ENCODE measurements around the gene SLC16A14.
A peak's percentile ranks its signal among the peaks of the same experiment; 100 is the strongest.

Gene SLC16A14

GRCh38 chr2:230019742-230020141, 49.0 kb downstream of the SLC16A14 start:
- no peak for DNase-seq

GRCh38 chr2:230018153-230018552, 50.6 kb downstream of the SLC16A14 start:
- DNase-seq = no peak

DNA sequence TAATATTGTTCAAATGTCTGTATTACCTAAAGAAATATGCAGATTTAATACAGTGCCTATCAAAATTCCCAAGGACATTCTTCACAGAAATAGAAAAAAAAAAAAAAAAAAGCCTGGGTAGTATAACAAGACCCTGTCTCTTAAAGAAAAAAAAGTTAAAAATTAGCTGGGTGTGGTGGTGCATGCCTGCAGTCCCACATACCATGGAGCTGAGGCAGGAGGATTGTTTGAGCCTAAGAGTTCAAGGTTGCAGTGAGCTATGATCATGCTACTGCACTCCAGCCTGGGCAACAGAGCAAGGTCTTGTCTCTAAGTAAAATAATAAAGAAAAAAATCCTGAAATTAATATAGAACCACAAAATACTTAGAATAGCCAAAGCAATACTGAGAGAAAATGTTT, 51.9 kb downstream of the SLC16A14 start:
- DNase-seq = no peak

DNA sequence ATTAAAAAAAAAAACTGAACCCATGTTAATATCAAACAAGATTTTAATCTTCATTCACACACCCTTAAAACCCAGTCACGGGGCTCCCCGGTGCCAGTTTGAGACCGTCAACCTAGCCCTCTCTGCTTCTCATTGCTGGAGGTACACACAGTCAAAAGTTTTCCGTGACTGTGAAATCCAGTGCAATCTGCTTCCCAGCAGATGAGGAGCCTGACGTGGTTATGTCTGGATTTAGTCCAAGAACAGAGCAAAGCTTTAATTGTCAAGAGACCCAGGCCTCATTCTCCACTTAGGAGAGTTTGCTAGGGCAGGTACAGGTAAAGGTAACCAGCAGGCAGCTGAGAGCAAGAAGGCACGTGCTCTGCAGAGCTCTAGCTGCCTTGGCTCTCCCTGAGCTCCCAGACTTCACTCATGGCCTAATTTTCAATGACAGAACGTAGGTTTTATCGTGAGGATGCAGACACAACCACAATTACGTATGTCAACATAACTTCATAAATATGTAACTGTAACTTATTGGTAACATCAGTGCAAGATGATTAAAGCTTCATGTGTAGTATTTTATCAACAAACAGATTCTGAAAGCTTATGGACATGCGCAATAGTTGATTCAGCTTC, 56.3 kb downstream of the SLC16A14 start:
- DNase-seq = no peak

- DNase-seq = no peak
Measured at GRCh38 chr2:230011617-230012016, 57.1 kb downstream of the SLC16A14 start.

GRCh38 chr2:230010501-230010900, 58.2 kb downstream of the SLC16A14 start:
- DNase-seq = no peak

DNA sequence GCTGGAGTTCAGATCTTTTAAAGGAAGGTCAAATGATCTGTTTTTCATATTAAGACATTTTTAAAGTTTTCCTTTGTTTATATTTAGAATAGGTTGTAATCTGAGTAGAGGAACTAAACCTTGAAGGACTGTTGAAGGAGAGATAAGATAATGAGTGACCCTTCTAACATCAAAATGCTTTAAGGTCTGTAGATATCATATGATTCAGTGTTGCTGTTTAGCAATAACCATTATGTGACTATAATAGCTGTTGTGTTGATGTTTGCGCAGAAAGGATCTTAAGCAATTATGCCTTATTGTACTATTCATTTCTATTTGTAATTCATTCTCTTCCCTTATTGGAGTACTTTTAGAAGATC, 60.0 kb downstream of the SLC16A14 start:
- DNase-seq = no peak

- peak; percentile 90 for DNase-seq
Measured at GRCh38 chr2:230007931-230008707, 60.6 kb downstream of the SLC16A14 start.

DNA sequence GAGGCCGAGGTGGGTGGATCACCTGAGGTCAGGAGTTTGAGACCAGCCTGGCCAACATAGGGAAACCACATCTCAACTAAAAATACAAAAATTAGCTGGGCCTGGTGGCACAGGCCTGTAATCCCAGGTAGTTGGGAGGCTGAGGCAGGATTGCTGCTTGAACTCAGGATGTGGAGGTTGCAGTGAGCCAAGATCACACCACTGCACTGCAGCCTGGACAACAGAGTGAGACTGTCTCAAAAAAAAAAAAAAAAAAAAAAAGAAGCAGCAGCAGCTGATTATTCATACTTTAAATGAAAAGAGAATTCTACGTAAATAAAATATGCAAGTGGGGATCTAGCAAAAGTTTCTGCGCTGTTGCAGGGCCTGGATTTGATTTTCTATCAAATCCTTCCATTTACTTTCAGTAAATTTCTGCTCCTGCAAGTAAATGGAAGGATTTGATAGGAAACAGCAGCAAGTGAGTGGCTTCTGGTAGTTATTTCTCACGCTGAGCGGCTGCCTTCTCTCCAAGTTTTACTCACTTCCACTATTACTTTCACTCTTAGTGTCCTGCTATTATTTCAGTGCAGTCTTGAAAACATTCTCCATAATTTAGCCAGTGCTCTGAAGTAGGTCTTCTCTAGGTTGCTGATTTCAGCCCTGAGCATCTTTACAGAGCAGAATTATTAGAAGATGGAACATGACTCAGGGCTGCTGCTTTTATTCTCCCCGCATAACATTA, 68.4 kb downstream of the SLC16A14 start:
- no peak for DNase-seq

DNA sequence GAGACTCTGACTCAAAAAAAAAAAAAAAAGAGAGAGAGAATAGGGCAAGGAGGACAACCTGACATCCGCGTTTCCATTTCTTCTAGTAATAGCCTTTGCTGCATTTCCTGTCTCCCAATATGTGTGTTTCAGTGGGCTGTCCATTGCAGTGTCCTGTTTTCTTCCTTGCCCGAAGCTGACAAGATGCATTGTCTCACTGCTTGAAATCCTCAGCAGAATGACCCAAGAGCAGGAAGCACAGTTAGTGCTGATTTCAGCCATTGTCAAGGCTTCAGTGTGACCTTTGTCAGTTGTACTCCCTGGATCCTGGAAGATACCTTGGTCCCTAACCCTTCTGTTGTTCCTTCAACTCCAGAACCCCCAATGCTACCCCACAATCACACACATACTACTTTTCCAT, 71.2 kb downstream of the SLC16A14 start:
- DNase-seq = no peak

GRCh38 chr2:229996320-229996719, 72.4 kb downstream of the SLC16A14 start:
- no peak for DNase-seq

- DNase-seq = no peak
Measured at GRCh38 chr2:229993236-229993635, 75.5 kb downstream of the SLC16A14 start.
